HCT116 (cell line): ENCODE data around the gene MTO1. TPM values are rescaled to one million over a fixed set of nuclear protein-coding genes. Genes with fewer than 3 reads are reported as not detected.

Experiments
- ATAC-seq: fragments of 200-7000 bp; cut with Tn5 transposase; 2 replicates; pipeline ENCODE4 v1.9.1; 2020; ENCODE audit warnings: mild to moderate bottlenecking, moderate library complexity
- BruUV-seq: library from RNA; stranded (reverse); fragments of 400-500 nt; replicated peaks from 2 replicates; lab custom pipeline; 2021; lab: Mats Ljungman, UMichigan
- CTCF ChIA-PET: fragments of 300-600 bp; sonication (Branson Sonifier 250); formaldehyde crosslinking; loops from one replicate; lab custom pipeline; 2021; ENCODE audit warnings: antibody characterized with exemption; lab: Charles Lee
- POLR2A ChIA-PET: fragments of 300-600, 350-600 bp; sonication (Branson Sonifier 250); formaldehyde crosslinking; loops from one replicate; lab custom pipeline; 2021; ENCODE audit warnings: antibody characterized with exemption; lab: Charles Lee
- RAD21 ChIA-PET, 2 experiments: fragments of 300-600 bp; sonication (Branson Sonifier 250); formaldehyde crosslinking; loops; one replicate each; lab custom pipeline; 2023; ENCODE audit warnings: low total read pairs in 2 of 2; ENCODE audit not compliant: uncharacterized antibody in 2 of 2, unreplicated experiment in 2 of 2, low non-redundant PET in 1 of 2; lab: Charles Lee
- DNase-seq: peaks from one replicate; pipeline ENCODE4 v3.0.0-alpha.2; 2010; ENCODE audit warnings: low read depth, low spot score
- H2AFZ ChIP-seq: fragments of 200-600 bp; shearing (Covaris generic), sonication (generic); 2 replicates; pipeline ENCODE4 v1.6.1; 2017; ENCODE audit warnings: low read depth, mixed run types, mixed read lengths, antibody characterized with exemption, low read length; ENCODE audit not compliant: poor library complexity, severe bottlenecking
- H3K27ac ChIP-seq: 2 replicates; pipeline ENCODE4 v1.5.1; 2012; ENCODE audit warnings: low read depth, low read length
- H3K27me3 ChIP-seq: fragments of 200-600 bp; sonication (generic); 2 replicates; pipeline ENCODE4 v1.6.1; 2016; ENCODE audit warnings: mixed run types, low read length, mixed read lengths; ENCODE audit not compliant: insufficient read depth
- H3K36me3 ChIP-seq, 2 experiments: fragments of 200-500 bp in 1 of 2; fragments of 200-600 bp in 1 of 2; sonication (Bioruptor generic) in 1 of 2; sonication (generic) in 1 of 2; 2 replicates each; pipeline versions ENCODE4 v1.5.1 to v1.6.1; 2014 to 2016; ENCODE audit warnings: low read length in 2 of 2, inconsistent platforms in 1 of 2, mixed read lengths in 1 of 2, mixed run types in 1 of 2; ENCODE audit not compliant: insufficient read depth in 2 of 2, control insufficient read depth in 1 of 2
- H3K4me1 ChIP-seq, 2 experiments: fragments of 200-600 bp in 1 of 2; sonication (generic) in 1 of 2; 2 replicates each; pipeline versions ENCODE4 v1.5.1 to v1.6.1; 2012 to 2017; ENCODE audit warnings: low read length in 2 of 2, inconsistent platforms in 1 of 2, mild to moderate bottlenecking in 1 of 2, mixed read lengths in 1 of 2, mixed run types in 1 of 2, moderate library complexity in 1 of 2; ENCODE audit not compliant: insufficient read depth in 2 of 2, control insufficient read depth in 1 of 2
- H3K4me2 ChIP-seq: fragments of 200-600 bp; sonication (generic); 2 replicates; pipeline ENCODE4 v1.6.1; 2017; ENCODE audit warnings: mixed run types, low read length, mixed read lengths
- H3K4me3 ChIP-seq, 2 experiments: fragments of 200-600 bp in 1 of 2; sonication (generic) in 1 of 2; replicated peaks in 1 of 2; 2 replicates each; pipeline ENCODE4 v1.5.1; 2011 to 2016; ENCODE audit warnings: low read length in 2 of 2, control low read depth in 1 of 2, low read depth in 1 of 2, mild to moderate bottlenecking in 1 of 2, mixed read lengths in 1 of 2, mixed run types in 1 of 2
- H3K79me2 ChIP-seq: fragments of 200-600 bp; sonication (generic); 2 replicates; pipeline ENCODE4 v1.6.1; 2017; ENCODE audit warnings: mild to moderate bottlenecking, mixed run types, low read length, moderate library complexity, mixed read lengths; ENCODE audit not compliant: insufficient read depth
- H3K9ac ChIP-seq: fragments of 200-600 bp; sonication (generic); 2 replicates; pipeline ENCODE4 v1.6.1; 2016; ENCODE audit warnings: low read length, mixed read lengths
- H3K9me2 ChIP-seq: fragments of 200-600 bp; sonication (generic), shearing (Covaris generic); 2 replicates; pipeline ENCODE4 v1.6.1; 2017; ENCODE audit warnings: mixed run types, mild to moderate bottlenecking, moderate library complexity; ENCODE audit not compliant: insufficient read depth
- H3K9me3 ChIP-seq, 2 experiments: fragments of 200-500 bp in 1 of 2; fragments of 200-600 bp in 1 of 2; sonication (Bioruptor generic) in 1 of 2; sonication (generic) in 1 of 2; 2 replicates each; pipeline ENCODE4 v1.6.1; 2014 to 2017; ENCODE audit warnings: low read length in 2 of 2, mixed read lengths in 2 of 2, inconsistent platforms in 1 of 2, low read depth in 1 of 2, mild to moderate bottlenecking in 1 of 2, mixed run types in 1 of 2, moderate library complexity in 1 of 2; ENCODE audit not compliant: control insufficient read depth in 1 of 2, insufficient read depth in 1 of 2
- H4K20me1 ChIP-seq: fragments of 200-600 bp; sonication (generic), shearing (Covaris generic); 2 replicates; pipeline ENCODE4 v1.6.1; 2017; ENCODE audit warnings: mixed run types, mild to moderate bottlenecking, moderate library complexity; ENCODE audit not compliant: insufficient read depth
- ELF1 ChIP-seq: IDR thresholded peaks from 2 replicates; pipeline ENCODE4 v1.6.1; 2012; ENCODE audit warnings: low read depth, borderline replicate concordance
- EZH2 ChIP-seq: fragments of 200-600 bp; sonication (generic); IDR thresholded peaks from 2 replicates; pipeline ENCODE4 v1.6.1; 2017; ENCODE audit warnings: antibody characterized with exemption, mixed run types
- POLR2A ChIP-seq: IDR thresholded peaks from 2 replicates; pipeline ENCODE4 v1.7.0; 2011; ENCODE audit warnings: borderline replicate concordance; ENCODE audit not compliant: insufficient read depth, insufficient read length; ENCODE audit errors: extremely low read depth
- POLR2AphosphoS5 ChIP-seq: IDR thresholded peaks from 2 replicates; pipeline ENCODE4 v1.6.1; 2011; ENCODE audit warnings: mild to moderate bottlenecking, low read depth, low read length, moderate library complexity
- RAD21 ChIP-seq: IDR thresholded peaks from 2 replicates; pipeline ENCODE4 v1.6.1; 2012; ENCODE audit warnings: low read depth, mild to moderate bottlenecking
- SIN3A ChIP-seq: IDR thresholded peaks from 2 replicates; pipeline ENCODE4 v1.6.1; 2012; ENCODE audit warnings: low read depth
- YY1 ChIP-seq: IDR thresholded peaks from 2 replicates; pipeline ENCODE4 v1.6.1; 2011; ENCODE audit warnings: low read length, low read depth, moderate library complexity, mild to moderate bottlenecking; ENCODE audit not compliant: insufficient replicate concordance; ENCODE audit errors: extremely low read depth
- ZFX ChIP-seq: fragments of 450-650 bp; IDR thresholded peaks from 2 replicates; pipeline ENCODE4 v1.6.1; 2017
- ZNF274 ChIP-seq: fragments of 200-500 bp; sonication (Bioruptor generic); IDR thresholded peaks from 2 replicates; pipeline ENCODE4 v1.6.1; 2014; ENCODE audit warnings: mild to moderate bottlenecking, low read depth, low read length, inconsistent platforms
- intact Hi-C: fragments of 100-400 bp; cut with micrococcal nuclease; formaldehyde crosslinking; loops from 2 replicates; pipeline ENCODE4 v1.10.0; 2022
- total RNA-seq: library from RNA; stranded (reverse); gene quantifications from one replicate; pipeline ENCODE4 v1.2.1, GENCODE V29; 2021; ENCODE audit not compliant: unreplicated experiment
- TF ChIP-seq, protein P1 (sequence below), 3 experiments: fragments of 200-600 bp in 1 of 3; sonication (generic) in 1 of 3; IDR thresholded peaks in 2 of 3; conservative IDR thresholded peaks in 1 of 3; 2 replicates each; pipeline ENCODE4 v1.5.1; 2012 to 2017; ENCODE audit warnings: low read depth in 2 of 3, low read length in 2 of 3, antibody characterized with exemption in 1 of 3, borderline replicate concordance in 1 of 3, control low read depth in 1 of 3, mild to moderate bottlenecking in 1 of 3, mixed read lengths in 1 of 3, mixed run types in 1 of 3, moderate library complexity in 1 of 3; ENCODE audit not compliant: insufficient read depth in 1 of 3

The MTO1 gene
- total RNA-seq, 1 experiment from 2014 or later = 40.1 TPM

GRCh38 chr6:73521351-73521985 lies 59.9 kb downstream of the MTO1 start:
- Histone ChIP-seq H3K9me3 (no peaks in the 10 kb centered on the region), H3K9me2 (no peaks in the 10 kb centered on the region), H3K27me3 (no peaks in the 10 kb centered on the region), H3K36me3 (peaks cover 16 to 39% of the 10 kb centered on the region in 2 experiments), H3K9ac (peak overlapping the region; percentile 100), H2AFZ (no peak overlapping the region), H3K4me2 (peak overlapping the region; percentile 92), H3K4me1 (peaks cover 18 to 52% of the 10 kb centered on the region in 2 experiments; a peak in 3 of 4 replicates), H3K4me3 (peak overlapping the region; percentile 91 to 99), H3K27ac (peak overlapping the region; percentile 97), H4K20me1 (peaks cover 9% of the 10 kb centered on the region; the same call in 1 of the 2 replicates), H3K79me2 (peaks cover 52% of the 10 kb centered on the region)
- CTCF ChIA-PET = interaction anchor here (0.9 to 1.3 kb wide), 4 partner anchors 44 to 132 kb away, joined by 3 to 4 read pairs (median 3); no protein-coding TSS in a partner anchor
- RAD21 ChIA-PET = interaction anchor here (0.9 to 1.0 kb wide), 2 partner anchors 59 to 90 kb away, joined by 3 read pairs; no protein-coding TSS in a partner anchor
- POLR2A ChIA-PET = interaction anchor here (0.6 to 5.2 kb wide), 26 partner anchors 7 to 136 kb away, joined by 3 to 68 read pairs (median 8); partner anchors contain the start of genes MTO1 and SLC17A5
- no peak for DNase-seq
- TSS peak; percentile 86 for BruUV-seq
- TF ChIP-seq ELF1 (no peak), ZNF274 (no peak), EZH2 (no peak)
- intact Hi-C loops = loop anchor here (1.0 to 5.0 kb wide), 4 partner anchors 46 to 131 kb away; no protein-coding TSS in a partner anchor
- peak; percentile 60 for ATAC-seq

DNA sequence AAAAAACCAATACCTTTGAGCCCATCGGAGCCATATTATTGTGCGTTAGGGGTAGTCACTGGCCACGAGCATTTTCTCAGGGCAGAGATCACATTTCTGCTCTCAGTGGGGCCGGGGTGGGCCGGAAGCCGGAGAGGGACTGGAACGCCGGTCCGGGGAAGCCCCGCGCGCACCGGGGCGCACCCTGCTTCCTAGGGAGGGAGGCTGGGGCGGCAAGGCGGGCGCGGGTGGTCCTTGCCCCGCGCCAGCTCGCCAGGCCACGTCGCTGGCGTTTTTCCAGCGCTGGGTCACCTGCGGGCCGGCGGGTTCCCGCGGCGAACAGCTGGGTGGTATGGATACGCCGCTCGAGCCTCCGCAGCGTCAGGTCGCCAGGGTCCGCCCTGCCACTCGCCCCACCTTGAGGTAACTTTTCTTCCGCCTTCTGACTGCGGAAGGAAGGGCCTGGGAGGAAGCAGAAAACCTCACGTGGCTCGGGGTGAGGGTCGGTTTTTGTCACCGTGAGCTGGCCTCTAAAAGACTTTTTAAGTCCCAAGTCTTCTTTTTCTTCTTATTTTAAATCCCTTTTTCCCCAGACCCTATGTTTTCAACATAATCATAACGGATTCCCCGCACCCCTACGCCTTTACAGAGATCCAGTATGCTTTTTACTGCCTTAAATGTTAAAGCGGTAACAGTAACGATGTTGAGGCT lies 62.0 kb downstream of the MTO1 start:
- H3K4me2 ChIP-seq = peak overlapping the region; percentile 92
- H3K9me3 ChIP-seq = no peaks in the 10 kb centered on the region
- H3K27me3 ChIP-seq = no peaks in the 10 kb centered on the region
- H4K20me1 ChIP-seq = no peaks in the 10 kb centered on the region
- H3K9me2 ChIP-seq = no peaks in the 10 kb centered on the region
- CTCF ChIA-PET = no interaction called here
- H3K79me2 ChIP-seq = peaks cover 43% of the 10 kb centered on the region
- RAD21 ChIA-PET = interaction anchor here in 1 of 2 experiments (1.0 kb wide), 1 partner anchor 130 kb away, joined by 4 read pairs; the partner anchor contains the start of gene SLC17A5
- POLR2A ChIA-PET = interaction anchor here (0.6 to 5.2 kb wide), 11 partner anchors 8 to 479 kb away, joined by 3 to 68 read pairs (median 9); no protein-coding TSS in a partner anchor
- peak overlapping the region; percentile 100 for H3K9ac ChIP-seq
- DNase-seq (peak; percentile 76), ATAC-seq (peak; percentile 48)
- peaks cover 8 to 22% of the 10 kb centered on the region in 2 experiments for H3K36me3 ChIP-seq
- BruUV-seq = no TSS peak
- peak overlapping the region; percentile 97 for H3K27ac ChIP-seq
- intact Hi-C loops = loop anchor here (5.0 kb wide), 1 partner anchor 44 kb away; no protein-coding TSS in a partner anchor
- TF ChIP-seq POLR2A (peak; percentile 66), ZFX (peak; percentile 75), SIN3A (no peak), POLR2AphosphoS5 (peak; percentile 90), RAD21 (no peak), YY1 (no peak)
- TF ChIP-seq, protein P1, sequence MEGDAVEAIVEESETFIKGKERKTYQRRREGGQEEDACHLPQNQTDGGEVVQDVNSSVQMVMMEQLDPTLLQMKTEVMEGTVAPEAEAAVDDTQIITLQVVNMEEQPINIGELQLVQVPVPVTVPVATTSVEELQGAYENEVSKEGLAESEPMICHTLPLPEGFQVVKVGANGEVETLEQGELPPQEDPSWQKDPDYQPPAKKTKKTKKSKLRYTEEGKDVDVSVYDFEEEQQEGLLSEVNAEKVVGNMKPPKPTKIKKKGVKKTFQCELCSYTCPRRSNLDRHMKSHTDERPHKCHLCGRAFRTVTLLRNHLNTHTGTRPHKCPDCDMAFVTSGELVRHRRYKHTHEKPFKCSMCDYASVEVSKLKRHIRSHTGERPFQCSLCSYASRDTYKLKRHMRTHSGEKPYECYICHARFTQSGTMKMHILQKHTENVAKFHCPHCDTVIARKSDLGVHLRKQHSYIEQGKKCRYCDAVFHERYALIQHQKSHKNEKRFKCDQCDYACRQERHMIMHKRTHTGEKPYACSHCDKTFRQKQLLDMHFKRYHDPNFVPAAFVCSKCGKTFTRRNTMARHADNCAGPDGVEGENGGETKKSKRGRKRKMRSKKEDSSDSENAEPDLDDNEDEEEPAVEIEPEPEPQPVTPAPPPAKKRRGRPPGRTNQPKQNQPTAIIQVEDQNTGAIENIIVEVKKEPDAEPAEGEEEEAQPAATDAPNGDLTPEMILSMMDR (IDR thresholded peaks at IDR 0.05 in 2 of 3, conservative IDR thresholded peaks at IDR 0.05 in 1 of 3; ENCODE audit: borderline replicate concordance in 1 of 3, insufficient read depth in 1 of 3, low read depth in 2 of 3, low read length in 2 of 3) = peak in 1 of 3 experiments; percentile 7; a peak in 1 of 6 replicates
- no peak overlapping the region for H2AFZ ChIP-seq
- H3K4me1 ChIP-seq = peaks cover 13 to 35% of the 10 kb centered on the region in 2 experiments; a peak in 3 of 4 replicates
- peak overlapping the region; percentile 91 to 99 for H3K4me3 ChIP-seq
